HG03439 (cell line): ENCODE measurements around the gene SH2D7.
"Not testable (repeated sequence)": the region's sequence is repeated elsewhere in the genome, so short reads cannot be mapped to it uniquely, and the experiment has no call there.

Experiments used
- ATAC-seq: cut with Tn5 transposase; IDR thresholded peaks from one replicate; pipeline ENCODE4 v1.9.1; 2021; ENCODE audit warnings: mild to moderate bottlenecking, moderate library complexity; ENCODE audit not compliant: unreplicated experiment

Gene SH2D7

DNA sequence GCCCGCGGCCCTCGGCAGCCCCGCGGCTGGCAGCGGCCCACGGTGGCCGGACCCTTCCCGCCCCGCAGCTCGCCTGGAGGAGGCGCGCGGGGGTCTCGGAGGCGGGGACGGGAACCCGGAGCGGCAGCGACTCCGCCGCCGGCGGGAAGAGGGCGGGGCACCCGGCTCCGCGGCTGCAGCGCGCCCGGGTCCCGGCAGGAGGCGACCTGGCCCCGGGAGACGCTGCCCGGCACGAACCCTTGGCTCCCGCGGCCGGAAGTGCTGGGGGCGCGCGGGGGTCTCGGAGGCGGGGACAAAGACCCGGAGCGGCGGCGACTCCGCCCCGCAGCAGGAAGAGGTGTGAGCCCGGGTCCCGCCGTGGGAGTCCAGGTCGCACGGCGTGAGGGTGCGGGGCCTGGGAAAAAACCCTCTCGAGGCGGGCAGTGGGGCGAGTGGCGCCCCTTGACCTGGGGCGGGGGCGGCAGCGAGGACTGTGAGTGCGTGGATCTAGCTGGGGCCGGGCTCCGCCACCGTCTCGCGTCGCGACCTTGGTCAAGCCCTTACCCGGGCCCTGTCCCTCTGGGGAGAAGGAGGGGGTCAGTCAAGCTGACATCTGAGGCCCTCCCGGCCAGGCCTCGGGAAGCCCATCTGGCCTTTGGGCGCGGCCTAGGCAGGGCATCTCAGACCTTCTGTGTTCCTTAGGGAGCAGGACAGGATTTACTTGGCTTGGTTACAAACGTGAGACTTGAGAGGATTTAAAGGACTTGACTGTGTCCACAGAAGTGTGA, 39.1 kb downstream of the SH2D7 start, which contains the start of gene CIB2:
TSS of gene CIB2 (minus strand) at position 151 of the 767 bp plus-strand sequence. CDS start 230 bp downstream, outside the sequence.
- ATAC-seq, result peak; percentile 82

DNA sequence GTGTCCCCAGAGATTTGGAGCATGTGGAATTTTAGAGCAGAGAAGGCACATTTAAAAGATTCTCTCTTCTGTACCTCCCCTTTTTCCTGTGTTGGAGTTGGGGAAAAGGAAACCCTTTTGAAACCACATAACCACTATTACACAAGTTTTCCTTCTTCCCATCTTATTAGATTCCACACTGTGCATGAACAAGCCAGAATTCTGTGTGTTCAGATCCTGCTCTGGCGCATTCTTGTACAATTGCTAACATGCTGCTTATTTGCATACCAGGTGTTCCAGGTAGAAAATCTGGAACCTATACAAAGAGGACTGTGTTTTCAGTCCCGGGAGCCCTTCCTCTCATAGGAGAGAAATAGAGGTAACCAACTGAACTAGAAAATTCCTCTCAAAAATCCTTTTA, 41.4 kb downstream of the SH2D7 start:
- no peak for ATAC-seq

DNA sequence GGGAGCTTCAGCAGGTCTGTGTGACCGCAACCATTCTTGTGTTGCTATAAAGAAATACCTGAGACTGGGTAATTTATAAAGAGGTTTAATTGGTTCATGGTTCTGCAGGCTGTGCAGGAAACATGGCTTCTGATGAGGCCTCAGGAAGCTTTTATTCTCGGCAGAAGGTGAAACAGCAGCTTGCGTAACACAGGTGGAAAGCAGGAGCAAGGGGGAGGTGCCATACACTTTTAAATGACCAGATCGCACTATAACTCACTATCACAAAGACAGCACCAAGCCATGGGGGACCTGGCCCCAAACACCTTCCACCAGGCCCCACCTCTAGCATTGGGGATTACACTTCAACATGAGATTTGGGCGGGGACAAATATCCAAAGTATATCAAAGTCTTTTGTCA, 47.2 kb downstream of the SH2D7 start:
- ATAC-seq, result no peak

DNA sequence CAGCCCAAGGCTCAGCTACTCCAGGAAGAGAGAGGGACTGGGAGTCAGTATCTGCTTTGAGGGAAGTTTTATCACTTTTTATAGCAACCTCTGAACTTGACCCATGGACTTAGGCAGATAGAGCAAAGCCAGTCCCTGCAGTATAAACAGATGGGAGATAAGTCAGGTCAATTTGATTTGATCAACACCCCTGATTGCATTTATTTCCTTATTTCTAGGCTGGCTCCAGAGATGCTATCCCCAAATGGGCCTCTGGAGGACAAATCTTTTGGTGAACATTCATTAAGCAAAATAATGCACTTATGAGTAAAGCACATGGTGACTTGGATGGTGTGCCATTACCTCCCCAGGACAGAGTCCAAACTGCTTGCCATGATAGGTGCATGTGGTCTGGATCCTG, 47.9 kb downstream of the SH2D7 start:
- ATAC-seq, result no peak

DNA sequence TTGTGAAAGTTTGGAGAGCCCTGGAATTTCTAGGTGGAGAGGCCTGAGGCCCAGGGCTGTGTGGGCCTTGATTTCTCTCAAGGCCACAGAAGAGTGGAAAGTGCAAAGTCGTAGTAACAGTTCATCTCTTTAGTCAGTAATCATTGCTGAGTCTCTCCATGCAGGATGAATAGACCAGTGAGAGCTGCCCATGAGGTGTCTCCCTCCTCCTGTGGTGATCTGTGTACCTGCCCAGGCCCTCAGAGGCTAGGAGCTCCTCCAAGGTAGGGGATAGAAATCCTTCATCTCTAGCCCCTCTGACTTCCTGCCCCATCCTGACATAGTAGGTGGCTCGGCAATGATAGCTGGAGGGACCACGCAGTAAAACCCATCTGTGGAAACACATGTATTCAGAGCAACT, 50.0 kb downstream of the SH2D7 start:
- ATAC-seq, result no peak

DNA sequence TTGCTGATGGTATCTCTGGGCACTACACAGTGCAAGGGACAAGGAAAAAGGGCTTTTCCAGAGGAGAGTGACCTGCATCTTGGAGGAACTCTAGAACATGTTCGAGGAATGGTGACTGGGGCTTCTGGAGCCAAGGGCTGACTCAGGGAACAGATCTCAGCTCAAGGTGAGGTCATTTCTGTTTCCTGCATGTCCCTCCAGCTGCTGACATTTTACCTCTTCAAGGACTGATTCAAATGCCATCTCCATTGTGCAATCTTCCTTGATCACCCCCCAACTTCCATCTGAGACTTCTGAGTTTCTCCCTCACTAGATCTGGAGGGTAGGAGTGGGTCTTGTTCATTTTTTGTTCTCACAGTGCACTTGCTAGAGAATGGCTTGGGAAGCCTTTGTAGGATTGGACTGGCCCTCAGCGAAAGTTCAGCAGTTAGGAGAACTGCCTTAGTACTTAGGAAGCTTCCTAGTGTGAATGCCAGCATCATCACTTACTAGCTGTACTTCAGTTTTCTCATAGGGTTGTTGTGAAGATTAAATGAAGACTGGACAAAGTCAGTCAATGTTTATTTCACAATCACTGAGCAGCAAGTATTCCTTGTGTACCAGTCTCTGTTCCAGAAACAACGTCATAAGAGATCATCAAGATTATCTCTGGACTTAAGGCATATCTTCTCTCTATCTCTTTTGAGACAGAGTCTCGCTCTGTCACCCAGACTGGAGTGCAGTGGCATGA, 54.2 kb downstream of the SH2D7 start:
- no peak for ATAC-seq

DNA sequence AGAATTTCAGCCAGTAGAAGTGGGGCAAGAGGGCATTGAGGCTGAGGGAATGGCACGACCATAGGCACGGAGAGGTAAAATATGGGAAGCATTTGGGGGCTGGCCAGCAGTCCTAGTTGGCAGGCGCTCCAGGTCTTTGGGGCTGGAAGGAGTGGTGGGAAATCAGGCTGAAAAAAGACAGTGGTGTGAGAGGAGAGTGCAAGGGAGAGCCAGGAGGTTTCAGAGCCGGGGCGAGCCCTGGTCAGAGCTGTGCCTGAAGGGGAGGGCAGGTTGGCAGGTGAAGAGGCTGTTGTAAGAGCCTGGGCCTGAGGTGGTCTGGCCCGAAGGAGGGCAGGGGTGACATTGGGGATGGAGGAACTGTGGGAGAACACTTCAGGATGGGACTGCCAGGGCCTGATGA, 55.2 kb downstream of the SH2D7 start:
- no peak for ATAC-seq

DNA sequence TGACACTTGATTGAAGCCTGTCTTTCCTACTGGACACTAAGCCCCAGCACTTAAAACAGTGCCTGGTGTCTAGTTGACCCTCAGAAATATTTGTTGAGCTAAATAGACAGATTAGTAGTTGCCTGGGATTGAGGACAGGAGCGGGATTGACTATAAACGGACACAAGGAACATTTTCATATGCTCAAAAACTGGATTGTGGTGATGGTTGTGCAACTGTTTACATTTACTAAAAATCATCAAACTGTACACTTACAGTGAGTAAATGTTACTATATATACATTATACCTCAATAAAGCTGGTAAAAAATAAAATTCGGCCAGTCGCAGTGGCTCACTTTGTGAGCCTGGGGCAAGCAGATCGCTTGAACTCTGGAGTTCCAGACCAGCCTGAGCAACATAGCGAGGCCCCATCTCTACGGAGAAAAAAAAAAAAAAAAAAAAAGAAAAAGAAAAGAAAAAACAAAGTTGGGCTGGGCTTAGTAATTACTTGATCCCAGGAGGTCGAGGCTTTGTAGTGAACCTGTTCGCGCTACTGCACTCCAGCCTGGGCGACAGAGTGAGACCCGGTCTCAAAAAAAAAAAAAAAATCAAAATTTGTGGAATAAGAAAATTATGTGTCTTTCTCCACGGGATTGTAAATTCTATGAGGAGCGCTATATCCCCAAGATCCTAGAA, 56.2 kb downstream of the SH2D7 start:
- ATAC-seq, result no peak

DNA sequence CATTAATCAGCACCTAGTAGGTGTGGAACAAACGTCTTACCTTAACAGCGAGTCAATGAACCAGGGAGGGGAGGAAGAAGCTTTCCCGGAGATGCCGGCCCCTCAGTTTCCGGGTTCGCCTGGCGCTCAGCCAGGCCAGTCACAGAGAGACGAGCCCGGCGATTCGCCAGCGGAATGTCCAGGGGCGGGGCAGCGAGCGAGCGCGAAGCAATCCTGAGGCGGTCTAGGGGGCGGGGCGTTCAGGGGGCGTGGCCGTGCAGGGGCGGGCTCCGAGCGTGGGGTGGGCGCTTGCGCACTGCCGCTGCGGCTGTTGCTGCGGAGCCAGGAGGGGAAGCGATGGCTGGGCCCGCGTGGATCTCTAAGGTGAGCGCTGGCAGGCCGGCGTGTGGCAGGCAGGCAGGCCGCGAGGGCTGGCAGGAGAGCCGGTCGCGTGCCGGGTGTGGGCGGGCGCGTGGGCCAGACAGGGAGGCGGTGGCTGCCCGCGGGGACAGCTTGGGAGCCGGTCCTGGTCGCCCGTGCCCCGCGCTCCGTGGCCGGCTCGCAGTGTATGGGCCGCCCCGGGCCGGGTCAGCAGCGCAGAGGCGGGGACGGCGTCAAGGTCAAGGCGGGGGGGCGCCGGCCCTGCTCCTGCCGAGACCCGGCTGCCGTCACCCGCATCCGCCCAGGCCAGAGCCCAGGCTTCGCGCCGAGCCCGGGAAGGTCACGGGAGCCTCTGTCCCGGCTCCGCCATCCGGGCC, 56.9 kb downstream of the SH2D7 start, which contains the start of gene IDH3A:
TSS of gene IDH3A (plus strand) at position 295 of the 737 bp plus-strand sequence. CDS start at position 337, 42 bp downstream.
- ATAC-seq, result peak; percentile 74

DNA sequence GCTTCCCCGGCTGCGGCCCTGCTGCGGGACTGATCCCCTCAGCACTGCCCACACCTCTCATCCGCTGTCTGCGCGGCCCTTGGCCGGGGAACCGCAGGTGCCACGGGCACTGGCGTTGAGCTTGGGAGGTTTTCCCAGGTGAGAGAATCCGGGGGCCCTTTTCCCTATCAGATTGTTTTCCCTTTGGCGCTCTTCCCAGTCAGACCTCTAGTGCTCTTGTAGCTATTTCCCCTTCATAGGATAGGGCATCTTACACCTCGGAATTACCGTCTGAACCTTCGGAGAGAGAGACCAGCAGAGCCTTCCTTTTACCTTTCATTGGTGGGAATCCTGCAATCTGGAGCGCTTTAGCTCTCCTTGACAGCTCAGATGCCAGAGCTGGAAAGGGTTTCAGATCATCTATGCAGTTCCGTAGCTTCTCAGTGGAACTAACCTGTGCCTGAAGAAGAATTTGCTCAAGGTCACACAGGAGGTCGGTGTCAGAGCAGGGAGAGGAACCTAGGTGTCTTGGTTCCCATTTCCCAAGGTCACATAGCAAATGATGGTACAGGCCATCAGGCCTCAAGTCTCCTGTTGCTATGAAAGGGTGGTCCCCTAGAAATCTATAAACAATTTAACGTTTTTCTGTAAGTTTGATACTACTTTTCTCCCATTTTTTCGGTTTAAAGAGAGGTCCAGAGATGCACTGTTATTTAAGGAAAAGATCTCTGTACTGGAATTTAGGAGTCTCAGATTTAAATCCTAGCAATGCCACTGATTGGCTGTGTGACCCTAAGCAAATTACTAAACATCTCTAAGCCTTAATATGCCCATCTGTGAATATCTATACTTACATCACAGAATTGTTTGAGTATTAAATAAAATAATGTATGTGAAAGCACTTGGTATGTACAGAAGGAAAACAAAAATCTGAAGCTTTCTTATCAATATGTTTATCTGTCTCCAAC, 57.7 kb downstream of the SH2D7 start:
- ATAC-seq, result no peak

DNA sequence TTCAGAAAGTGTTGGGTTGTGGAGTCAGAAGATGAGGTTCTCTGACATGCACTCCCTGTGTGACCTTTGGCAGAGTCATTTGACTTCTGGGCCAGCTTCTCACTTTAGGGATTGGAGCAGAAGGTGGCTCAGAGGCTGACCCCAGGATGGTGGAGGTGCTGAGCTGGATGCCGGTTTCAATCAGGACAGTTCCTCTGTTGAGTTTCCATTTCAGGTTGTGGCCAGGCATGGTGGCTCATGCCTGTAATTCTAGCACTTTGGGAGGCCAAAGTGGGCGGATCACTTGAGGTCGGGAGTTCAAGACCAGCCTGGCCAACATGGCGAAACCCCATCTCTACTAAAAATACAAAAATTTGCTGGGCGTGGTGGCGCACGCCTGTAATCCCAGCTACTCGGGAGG, 58.7 kb downstream of the SH2D7 start:
- not testable (repeated sequence) for ATAC-seq
